ENCODE measurements around the gene CETN3.

The CETN3 gene

GRCh38 chr5:90409318-90410177 is at the start of gene CETN3:
CETN3 (minus strand) TSS chr5:90409756; CDS start chr5:90409661, 95 bp downstream.
- TF ChIP-seq POLR2A (IDR thresholded peaks at IDR 0.05; ENCODE audit: low read depth, low read length): peak; percentile 97
- FAIRE-seq (peak; percentile 98), DNase-seq (ENCODE audit: insufficient read length, low spot score) (peak; percentile 60)

- no peak for TF ChIP-seq POLR2A (IDR thresholded peaks at IDR 0.05; ENCODE audit: low read depth, low read length)
- FAIRE-seq (no peak), DNase-seq (ENCODE audit: insufficient read length, low spot score) (no peak)
These were observed 37.4 kb upstream of the CETN3 start for GRCh38 chr5:90446961-90447360.

- TF ChIP-seq POLR2A (IDR thresholded peaks at IDR 0.05; ENCODE audit: low read depth, low read length): no peak
- DNase-seq (ENCODE audit: insufficient read length, low spot score) (no peak), FAIRE-seq (no peak)
These were observed 31.1 kb upstream of the CETN3 start for GRCh38 chr5:90440644-90441043.

GRCh38 chr5:90438100-90438499 is 28.5 kb upstream of the CETN3 start:
- no peak for TF ChIP-seq POLR2A (IDR thresholded peaks at IDR 0.05; ENCODE audit: low read depth, low read length)
- FAIRE-seq: no peak
- DNase-seq (ENCODE audit: insufficient read length, low spot score): no peak

GRCh38 chr5:90437663-90438062 is 28.1 kb upstream of the CETN3 start:
- DNase-seq (ENCODE audit: insufficient read length, low spot score): no peak
- FAIRE-seq: no peak
- TF ChIP-seq POLR2A (IDR thresholded peaks at IDR 0.05; ENCODE audit: low read depth, low read length): no peak

GRCh38 chr5:90434116-90434714 is 24.7 kb upstream of the CETN3 start:
- no peak for DNase-seq (ENCODE audit: insufficient read length, low spot score)
- FAIRE-seq: peak; percentile 64
- TF ChIP-seq POLR2A (IDR thresholded peaks at IDR 0.05; ENCODE audit: low read depth, low read length): no peak

GRCh38 chr5:90424245-90424644 is 14.7 kb upstream of the CETN3 start:
- no peak for TF ChIP-seq POLR2A (IDR thresholded peaks at IDR 0.05; ENCODE audit: low read depth, low read length)
- FAIRE-seq (no peak), DNase-seq (ENCODE audit: insufficient read length, low spot score) (no peak)

GRCh38 chr5:90421136-90421535 is 11.6 kb upstream of the CETN3 start:
- FAIRE-seq (peak; percentile 72), DNase-seq (ENCODE audit: insufficient read length, low spot score) (no peak)
- no peak for TF ChIP-seq POLR2A (IDR thresholded peaks at IDR 0.05; ENCODE audit: low read depth, low read length)

GRCh38 chr5:90418214-90418613 is 8.7 kb upstream of the CETN3 start:
- DNase-seq (ENCODE audit: insufficient read length, low spot score): no peak
- TF ChIP-seq POLR2A (IDR thresholded peaks at IDR 0.05; ENCODE audit: low read depth, low read length): no peak
- no peak for FAIRE-seq

- no peak for FAIRE-seq
- TF ChIP-seq POLR2A (IDR thresholded peaks at IDR 0.05; ENCODE audit: low read depth, low read length): no peak
- no peak for DNase-seq (ENCODE audit: insufficient read length, low spot score)
These were observed 714 bp upstream of the CETN3 start for GRCh38 chr5:90410178-90410762.

GRCh38 chr5:90408571-90409317 is 812 bp downstream of the CETN3 start:
- peak; percentile 90 for FAIRE-seq
- DNase-seq (ENCODE audit: insufficient read length, low spot score): no peak
- peak; percentile 71 for TF ChIP-seq POLR2A (IDR thresholded peaks at IDR 0.05; ENCODE audit: low read depth, low read length)

GRCh38 chr5:90406466-90406865 is 3.1 kb downstream of the CETN3 start:
- DNase-seq (ENCODE audit: insufficient read length, low spot score) (no peak), FAIRE-seq (no peak)
- no peak for TF ChIP-seq POLR2A (IDR thresholded peaks at IDR 0.05; ENCODE audit: low read depth, low read length)

- DNase-seq (ENCODE audit: insufficient read length, low spot score) (no peak), FAIRE-seq (no peak)
- no peak for TF ChIP-seq POLR2A (IDR thresholded peaks at IDR 0.05; ENCODE audit: low read depth, low read length)
These were observed 6.9 kb downstream of the CETN3 start for GRCh38 chr5:90402521-90403255.
